GM12872 (cell line): ENCODE results near the gene OR6C74.

ENCODE experiments used
- TF ChIP-seq, protein P1 (sequence below): IDR thresholded peaks from 3 replicates; pipeline ENCODE4 v1.5.1; 2011; ENCODE audit warnings: low read depth, mild to moderate bottlenecking, low read length, moderate library complexity; ENCODE audit not compliant: insufficient read depth

Gene OR6C74

DNA sequence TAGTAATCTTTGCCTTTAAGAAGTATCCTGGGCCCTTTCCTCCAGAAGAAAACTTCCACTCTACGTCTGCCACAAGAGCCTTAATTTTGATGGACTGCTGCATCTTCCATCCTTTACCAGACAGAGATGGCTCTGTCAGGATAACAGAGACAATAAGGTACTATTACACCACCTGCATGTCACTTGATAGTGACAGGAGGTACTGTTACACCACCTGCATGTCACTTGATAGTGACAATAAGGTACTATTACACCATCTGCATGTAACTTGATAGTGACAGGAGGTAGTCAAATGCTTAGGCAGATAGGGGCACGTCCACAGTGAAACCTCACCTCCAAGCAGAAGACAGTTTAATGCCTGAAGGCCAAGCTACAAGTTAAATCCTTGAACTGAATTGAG lies 13.9 kb downstream of the OR6C74 start:
- TF ChIP-seq, protein P1, sequence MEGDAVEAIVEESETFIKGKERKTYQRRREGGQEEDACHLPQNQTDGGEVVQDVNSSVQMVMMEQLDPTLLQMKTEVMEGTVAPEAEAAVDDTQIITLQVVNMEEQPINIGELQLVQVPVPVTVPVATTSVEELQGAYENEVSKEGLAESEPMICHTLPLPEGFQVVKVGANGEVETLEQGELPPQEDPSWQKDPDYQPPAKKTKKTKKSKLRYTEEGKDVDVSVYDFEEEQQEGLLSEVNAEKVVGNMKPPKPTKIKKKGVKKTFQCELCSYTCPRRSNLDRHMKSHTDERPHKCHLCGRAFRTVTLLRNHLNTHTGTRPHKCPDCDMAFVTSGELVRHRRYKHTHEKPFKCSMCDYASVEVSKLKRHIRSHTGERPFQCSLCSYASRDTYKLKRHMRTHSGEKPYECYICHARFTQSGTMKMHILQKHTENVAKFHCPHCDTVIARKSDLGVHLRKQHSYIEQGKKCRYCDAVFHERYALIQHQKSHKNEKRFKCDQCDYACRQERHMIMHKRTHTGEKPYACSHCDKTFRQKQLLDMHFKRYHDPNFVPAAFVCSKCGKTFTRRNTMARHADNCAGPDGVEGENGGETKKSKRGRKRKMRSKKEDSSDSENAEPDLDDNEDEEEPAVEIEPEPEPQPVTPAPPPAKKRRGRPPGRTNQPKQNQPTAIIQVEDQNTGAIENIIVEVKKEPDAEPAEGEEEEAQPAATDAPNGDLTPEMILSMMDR, result no peak

- TF ChIP-seq, protein P1, result no peak
Measured at GRCh38 chr12:55280991-55281390, 36.6 kb downstream of the OR6C74 start.

- TF ChIP-seq, protein P1, result no peak
Measured at GRCh38 chr12:55289999-55290398, 45.6 kb downstream of the OR6C74 start.
